Thyroid gland (tissue), 4 donors: ENCODE results near the gene ATP5F1D. TPM values are rescaled to one million over a fixed set of nuclear protein-coding genes. Genes with fewer than 3 reads are reported as not detected.

Experiments used
- DNase-seq, 2 donors: peaks; one replicate each; pipeline ENCODE4 v3.0.0-alpha.2; 2019
- H3K27ac ChIP-seq, 3 donors: fragments of 200-600 bp; sonication (generic); 1 replicate in 2 of 3; 2 replicates in 1 of 3; pipeline ENCODE4 v1.5.1; 2016 to 2019; ENCODE audit warnings: mild to moderate bottlenecking in 1 of 3, moderate library complexity in 1 of 3
- H3K27me3 ChIP-seq: fragments of 200-600 bp; sonication (generic); one replicate; pipeline ENCODE4 v1.5.1; 2019
- H3K36me3 ChIP-seq, 2 donors: fragments of 200-600 bp; sonication (generic); one replicate each; pipeline ENCODE4 v1.5.1; 2016 to 2019
- H3K4me1 ChIP-seq, 2 donors: fragments of 200-600 bp; sonication (generic); one replicate each; pipeline ENCODE4 v1.5.1; 2017 to 2019
- H3K4me3 ChIP-seq, 3 donors: fragments of 200-600 bp; sonication (generic); replicated peaks in 1 of 3; 1 replicate in 2 of 3; 2 replicates in 1 of 3; pipeline ENCODE4 v1.5.1; 2016; ENCODE audit warnings: mild to moderate bottlenecking in 1 of 3
- H3K9me3 ChIP-seq: fragments of 200-600 bp; sonication (generic); one replicate; pipeline ENCODE4 v1.5.1; 2017
- CTCF ChIP-seq, 6 experiments: fragments of 200-600 bp in 3 of 6; fragments of 450-650 bp in 3 of 6; sonication (generic) in 3 of 6; IDR thresholded peaks; one replicate each; pipeline ENCODE4 v1.5.1; 2016 to 2019; ENCODE audit warnings: antibody characterized with exemption in 6 of 6, mild to moderate bottlenecking in 2 of 6, inconsistent platforms in 1 of 6, moderate library complexity in 1 of 6
- POLR2A ChIP-seq, 2 donors: fragments of 450-650 bp; IDR thresholded peaks; one replicate each; pipeline ENCODE4 v1.6.1; 2017; ENCODE audit warnings: antibody characterized with exemption in 2 of 2, mild to moderate bottlenecking in 2 of 2, moderate library complexity in 1 of 2
- WGBS, 2 donors: methylation state at CpG; one replicate each; pipeline ENCODE4 v1.1.5; 2017; 5-methylcytosine and 5-hydroxymethylcytosine counted together
- intact Hi-C: fragments of 100-400 bp; cut with DNase I; formaldehyde crosslinking; loops from one replicate; pipeline ENCODE4 v1.15.1; 2023
- total RNA-seq, 4 donors: library from RNA; depleted of rRNA; stranded (reverse); fragments of >200 nt; gene quantifications; one replicate each; pipeline ENCODE4 v1.2.3, GENCODE V29; 2016

ATP5F1D gene
- total RNA-seq, 4 donors from 2014 or later: 39.2 to 182 (median 83.0) TPM

GRCh38 chr19:1258707-1259205 is 17.2 kb downstream of the ATP5F1D start:
- TF ChIP-seq POLR2A (IDR thresholded peaks at IDR 0.05) (no peak), CTCF (IDR thresholded peaks at IDR 0.05) (no peak)
- Histone ChIP-seq H3K27me3 (no peaks in the 10 kb centered on the region), H3K27ac (peak overlapping the region; percentile 26 to 97 (median 96)), H3K36me3 (peaks cover 40 to 51% of the 10 kb centered on the region in 2 donors), H3K9me3 (no peaks in the 10 kb centered on the region), H3K4me1 (peaks cover 37 to 85% of the 10 kb centered on the region in 2 donors), H3K4me3 (no peak overlapping the region)
- WGBS, 2 donors: 55 to 59% methylated on average over 15 of the region's 15 CpGs
- intact Hi-C loops: no loop called here
- no peak for DNase-seq

- Histone ChIP-seq H3K36me3 (peaks cover 34 to 45% of the 10 kb centered on the region in 2 donors), H3K4me3 (no peak overlapping the region), H3K9me3 (no peaks in the 10 kb centered on the region), H3K27me3 (no peaks in the 10 kb centered on the region), H3K27ac (peak overlapping the region; percentile 91 to 97 (median 96)), H3K4me1 (peaks cover 32 to 81% of the 10 kb centered on the region in 2 donors)
- intact Hi-C loops: no loop called here
- peak; percentile 38 to 50 for DNase-seq
- no peak for TF ChIP-seq CTCF (IDR thresholded peaks at IDR 0.05)
- TF ChIP-seq POLR2A (IDR thresholded peaks at IDR 0.05): no peak
- 55 to 60% methylated on average over 14 to 16 of the region's 17 CpGs for WGBS, 2 donors
These were observed 17.8 kb downstream of the ATP5F1D start for GRCh38 chr19:1259206-1259875.

- TF ChIP-seq CTCF (IDR thresholded peaks at IDR 0.05) (no peak), POLR2A (IDR thresholded peaks at IDR 0.05) (no peak)
- Histone ChIP-seq H3K27me3 (no peaks in the 10 kb centered on the region), H3K27ac (peak overlapping the region; percentile 91 to 97 (median 96)), H3K9me3 (no peaks in the 10 kb centered on the region), H3K4me1 (peaks cover 32 to 77% of the 10 kb centered on the region in 2 donors), H3K4me3 (peak overlapping the region in 1 of 3 donors; percentile 71), H3K36me3 (peaks cover 26 to 37% of the 10 kb centered on the region in 2 donors)
- intact Hi-C loops: no loop called here
- DNase-seq: no peak
- WGBS, 2 donors: 24 to 44% methylated on average over 7 to 10 of the region's 33 CpGs
These were observed 18.6 kb downstream of the ATP5F1D start for GRCh38 chr19:1259876-1260748.

- WGBS, 2 donors: 1% methylated on average over 9 to 52 of the region's 83 CpGs
- Histone ChIP-seq H3K36me3 (peaks cover 18 to 29% of the 10 kb centered on the region in 2 donors), H3K27me3 (no peaks in the 10 kb centered on the region), H3K4me1 (peaks cover 40 to 77% of the 10 kb centered on the region in 2 donors), H3K4me3 (peak overlapping the region in 2 of 3 donors; percentile 49 to 71), H3K9me3 (no peaks in the 10 kb centered on the region), H3K27ac (peak overlapping the region; percentile 95 to 97 (median 96))
- TF ChIP-seq POLR2A (IDR thresholded peaks at IDR 0.05) (peak; percentile 15 to 88), CTCF (IDR thresholded peaks at IDR 0.05) (no peak)
- intact Hi-C loops: no loop called here
- DNase-seq: peak; percentile 95 to 96
These were observed 19.4 kb downstream of the ATP5F1D start for GRCh38 chr19:1260749-1261537.
